ENCODE data around the gene IRF5.

Gene IRF5

DNA sequence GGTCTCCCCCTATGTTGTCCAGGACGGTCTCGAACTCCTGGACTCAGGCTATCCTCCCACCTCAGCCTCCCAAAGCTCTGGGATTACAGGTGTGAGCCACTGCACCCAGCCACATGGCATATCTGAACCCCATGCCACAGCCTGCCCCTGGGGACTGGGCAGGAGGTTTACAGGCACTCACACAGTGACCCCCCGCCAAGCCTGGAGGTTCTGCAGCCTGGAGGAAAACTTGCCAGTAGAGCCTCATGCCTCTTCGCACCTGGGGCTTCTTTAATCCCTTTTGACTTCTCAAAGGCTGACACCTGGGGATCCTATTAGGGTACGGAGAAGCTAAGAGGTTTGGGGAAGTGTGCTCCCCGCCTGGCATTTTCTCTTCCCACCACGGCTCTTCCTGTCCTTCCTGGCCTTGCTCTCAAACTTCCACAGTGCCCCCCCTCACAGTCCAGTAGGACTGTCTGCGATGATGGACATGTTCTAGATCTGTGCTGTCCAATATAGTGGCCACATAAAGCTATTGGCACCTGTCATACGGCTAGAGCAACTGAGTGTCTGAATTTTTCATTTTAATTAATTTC lies 15.8 kb upstream of the IRF5 start:
- no peak for DNase-seq

DNA sequence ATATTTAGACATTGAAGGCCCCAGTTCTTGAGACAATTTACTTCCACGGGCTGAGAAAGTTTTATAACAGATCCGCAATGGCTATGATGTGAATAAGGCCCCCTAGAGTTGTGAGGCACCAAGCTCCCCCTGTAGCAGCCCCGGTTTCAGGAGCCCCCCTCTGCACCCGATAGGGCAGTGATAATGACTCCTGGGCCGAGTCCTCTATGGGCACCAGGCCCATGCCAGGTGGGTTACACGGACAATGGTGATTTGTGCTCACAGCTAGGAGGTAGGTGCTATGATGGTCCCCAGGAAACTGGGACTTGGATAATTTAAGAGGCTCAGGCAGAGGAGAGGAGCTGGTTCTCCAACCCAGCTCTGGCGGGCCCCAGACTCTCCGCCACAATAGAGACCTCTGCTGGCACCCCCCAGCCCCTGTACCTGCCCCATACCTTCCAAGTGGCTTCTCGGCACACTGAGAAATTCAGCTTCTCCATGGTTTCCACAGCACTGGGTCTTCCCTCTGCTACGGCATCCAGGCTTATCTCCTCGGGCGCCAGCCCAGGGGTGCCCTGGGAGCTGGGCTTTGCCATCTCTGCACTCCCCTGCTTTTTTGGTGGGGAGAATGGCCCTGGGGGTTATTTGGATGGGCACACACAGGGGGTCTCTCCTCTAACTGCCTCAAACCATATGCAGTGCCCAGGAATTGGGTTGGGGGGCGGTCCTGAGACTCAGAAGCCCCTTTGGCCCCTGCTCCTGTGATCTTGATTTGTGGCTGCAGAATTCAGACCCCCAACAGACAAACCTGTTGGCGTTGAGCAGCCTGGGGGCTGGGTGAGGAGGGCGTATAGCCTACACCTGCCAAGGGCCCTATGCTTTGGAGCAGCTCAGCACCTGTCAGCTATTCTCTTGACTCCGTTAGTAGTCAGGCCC lies 15.0 kb upstream of the IRF5 start:
- no peak for DNase-seq

DNA sequence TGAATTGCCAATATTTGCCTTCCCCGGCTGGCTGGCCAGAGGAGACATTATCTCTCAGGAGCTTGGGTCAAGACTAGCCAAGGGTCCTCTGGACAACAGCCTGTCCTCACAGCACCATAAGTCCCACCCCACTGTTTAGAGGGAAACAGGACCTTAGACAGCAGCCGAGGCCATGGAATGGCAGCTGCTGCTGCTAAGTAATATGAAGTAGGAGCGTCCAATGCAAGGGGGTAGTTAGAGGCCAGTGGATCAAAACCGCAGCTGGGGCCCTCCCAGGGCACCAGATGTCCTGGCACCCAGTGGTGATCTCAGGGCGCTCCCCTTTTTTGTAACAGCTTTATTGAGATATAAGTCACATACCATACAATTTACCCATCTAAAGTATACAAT lies 14.3 kb upstream of the IRF5 start:
- DNase-seq = no peak

GRCh38 chr7:128924707-128925588 lies 12.8 kb upstream of the IRF5 start:
- DNase-seq = no peak

GRCh38 chr7:128928159-128928813 lies 9.4 kb upstream of the IRF5 start:
- DNase-seq = no peak

DNA sequence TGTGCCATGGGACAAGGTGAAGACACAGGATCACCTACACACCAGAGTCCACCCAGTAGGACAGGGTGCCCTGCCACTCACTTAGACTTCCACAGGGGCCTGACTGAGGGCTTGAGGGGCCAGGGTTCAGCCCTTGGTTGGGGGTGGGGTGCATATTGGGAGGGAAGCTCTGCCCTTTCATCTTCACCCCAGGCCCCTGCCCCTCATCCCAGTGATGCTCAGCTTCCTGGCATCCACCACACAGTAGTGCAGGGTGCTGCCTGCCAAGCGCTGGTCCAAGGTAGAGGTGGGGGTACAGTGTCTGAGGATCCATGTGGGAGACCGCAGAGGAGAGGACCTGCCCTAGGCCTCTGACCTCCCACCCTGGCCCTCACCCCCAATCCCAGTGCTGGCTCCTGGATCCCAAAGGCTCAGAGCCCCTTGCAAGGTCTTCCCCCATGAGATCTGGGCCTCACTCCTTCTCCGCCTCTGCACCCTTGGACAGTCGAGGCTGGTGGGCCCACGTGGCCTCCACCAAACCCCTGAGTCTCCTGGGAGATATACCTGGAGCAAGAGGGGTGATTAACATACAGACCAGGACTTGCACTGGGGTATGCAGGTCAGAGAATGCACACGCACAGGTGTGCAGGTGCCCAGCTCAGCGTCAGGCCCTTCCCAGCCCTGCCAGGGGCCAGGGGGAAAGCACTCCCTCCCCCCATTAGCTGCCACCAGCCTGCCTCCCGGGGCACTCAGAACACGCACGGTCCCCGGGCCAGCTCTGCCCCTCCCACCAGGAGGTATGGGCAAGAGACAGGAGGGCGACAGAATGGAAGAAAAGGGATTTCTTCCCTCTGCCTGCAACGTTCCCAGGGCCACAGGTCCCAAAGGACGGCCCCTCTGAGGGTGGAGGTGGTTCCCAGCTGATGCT lies 8.6 kb upstream of the IRF5 start:
- DNase-seq = no peak

- no peak for DNase-seq
Observed at GRCh38 chr7:128931190-128931798, 6.4 kb upstream of the IRF5 start.

GRCh38 chr7:128931965-128932861 lies 5.5 kb upstream of the IRF5 start:
- no peak for DNase-seq

- DNase-seq = no peak
Observed at GRCh38 chr7:128932862-128933179, 4.9 kb upstream of the IRF5 start.

DNA sequence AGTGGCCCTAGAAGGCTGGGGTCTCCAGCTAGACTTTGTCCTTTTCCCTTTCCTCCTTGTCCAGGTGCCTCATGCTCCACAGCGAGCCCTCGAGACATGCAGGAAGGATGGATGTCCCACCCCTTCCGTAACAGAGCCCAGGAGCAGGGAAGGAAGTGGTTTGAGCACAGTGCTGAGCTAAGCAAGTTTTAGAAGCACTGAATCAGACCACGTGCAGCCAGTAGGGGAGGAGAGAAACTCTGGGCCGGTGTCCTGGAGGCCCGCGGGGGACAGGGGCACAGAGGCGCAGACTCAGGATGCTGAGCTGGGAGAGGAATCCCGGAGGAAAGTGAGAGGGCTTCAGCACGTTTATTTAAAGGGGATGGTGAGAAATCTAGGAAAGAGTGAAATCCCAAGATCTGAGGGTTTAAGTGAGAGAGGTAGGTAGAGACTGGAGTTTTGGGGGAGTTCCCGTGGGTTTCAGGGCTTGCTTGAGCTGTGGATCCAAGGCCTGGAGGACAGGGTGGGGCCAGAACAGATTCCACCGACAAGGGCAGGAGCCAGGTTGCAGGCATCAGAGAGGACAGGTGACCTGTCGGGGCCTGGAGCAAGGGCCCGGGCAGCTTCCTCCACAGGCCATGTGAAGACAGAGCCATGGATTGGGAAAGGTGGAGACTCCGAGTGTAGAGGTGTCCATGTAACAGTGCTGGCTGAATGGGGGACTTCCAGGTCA lies 4.4 kb upstream of the IRF5 start:
- no peak for DNase-seq

DNA sequence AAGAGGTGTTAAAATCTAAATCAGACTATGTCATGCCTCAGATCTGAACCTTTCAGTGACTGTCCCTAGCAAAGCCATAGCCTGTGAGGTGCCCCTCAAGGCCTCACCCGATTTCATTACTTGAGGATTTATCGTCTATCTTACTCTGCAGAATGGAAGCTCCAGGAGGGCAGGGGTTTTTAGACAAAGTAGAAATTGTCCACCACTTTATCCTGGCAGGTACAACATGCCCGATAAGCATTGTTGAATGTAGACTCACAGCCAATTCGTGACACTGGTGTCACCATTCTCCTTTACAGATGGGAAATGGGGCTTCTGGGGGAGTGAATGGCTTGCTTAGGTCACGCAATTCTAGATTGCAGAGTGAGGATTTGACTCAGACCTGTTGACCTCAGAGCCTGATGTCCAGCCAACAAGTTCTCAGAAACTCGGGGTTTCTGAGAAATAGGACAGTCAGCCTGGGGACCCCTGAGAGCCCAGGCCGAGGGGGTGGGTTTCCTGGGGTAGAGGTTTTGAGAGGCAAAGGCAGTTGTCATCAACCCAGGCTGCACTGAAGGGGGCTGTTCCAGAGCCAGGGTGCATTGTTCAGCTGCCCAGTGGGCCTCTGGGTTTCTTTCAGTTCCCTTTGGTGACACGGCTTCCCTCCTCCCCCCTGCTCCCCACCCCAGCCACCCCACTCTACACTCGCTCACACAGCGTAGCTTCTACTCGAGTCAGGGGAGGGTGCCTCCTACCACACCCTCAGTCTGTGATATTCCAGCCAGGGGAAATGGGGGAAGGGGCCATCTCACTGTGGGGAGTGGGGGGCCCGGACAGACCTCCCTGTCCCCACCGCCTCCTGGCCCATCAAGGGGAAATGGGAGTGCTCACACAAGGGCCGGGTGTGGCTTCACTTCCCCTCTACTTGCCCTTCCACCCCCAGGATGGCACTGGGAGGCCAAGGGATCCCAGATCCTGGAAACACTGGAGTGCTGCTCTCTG lies 3.1 kb upstream of the IRF5 start:
- DNase-seq = no peak

DNA sequence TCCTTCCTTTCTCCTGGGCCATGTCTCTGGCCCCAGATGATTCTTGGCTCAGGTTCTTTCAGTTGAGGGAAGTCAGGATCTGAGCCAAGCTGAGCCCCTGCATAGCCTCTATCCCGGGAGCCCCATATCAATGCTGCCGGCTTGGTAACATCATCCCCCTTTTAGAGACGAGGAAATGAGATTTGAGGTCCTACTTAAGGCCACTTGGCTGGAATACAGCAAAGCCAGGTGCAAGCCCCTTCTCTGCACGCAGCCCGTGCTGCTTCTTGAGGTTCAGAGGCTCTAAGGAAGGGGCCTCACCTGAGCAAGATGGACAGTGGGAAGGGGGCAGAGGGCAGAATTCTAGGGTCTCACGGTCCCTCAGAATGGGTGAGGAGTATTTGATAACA lies 2.4 kb upstream of the IRF5 start:
- no peak for DNase-seq

DNA sequence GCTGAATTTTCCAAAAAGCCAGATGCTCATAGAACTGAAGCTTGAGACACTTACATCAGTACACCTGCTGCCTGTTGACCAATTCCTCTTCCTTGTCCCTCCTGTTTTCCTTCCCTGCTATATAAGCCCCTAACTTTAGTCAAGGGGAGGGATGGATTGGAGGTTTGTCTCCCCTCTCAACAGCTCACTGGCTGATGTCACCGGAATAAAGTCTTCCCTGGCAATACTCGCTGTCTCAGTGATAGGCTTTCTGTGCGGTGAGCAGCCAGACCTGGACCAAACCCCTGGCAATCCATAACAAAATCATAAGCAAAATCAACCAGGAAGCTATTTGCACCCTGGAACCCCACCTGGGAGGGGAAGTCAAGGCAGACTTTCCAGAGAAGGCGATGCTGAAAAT lies 929 bp upstream of the IRF5 start:
- DNase-seq = no peak

GRCh38 chr7:128937271-128937646 lies 468 bp upstream of the IRF5 start:
- no peak for DNase-seq

- no peak for DNase-seq
Observed at GRCh38 chr7:128938544-128939074, 882 bp downstream of the IRF5 start.

- DNase-seq = no peak
Observed at GRCh38 chr7:128939075-128939860, 1.5 kb downstream of the IRF5 start.

DNA sequence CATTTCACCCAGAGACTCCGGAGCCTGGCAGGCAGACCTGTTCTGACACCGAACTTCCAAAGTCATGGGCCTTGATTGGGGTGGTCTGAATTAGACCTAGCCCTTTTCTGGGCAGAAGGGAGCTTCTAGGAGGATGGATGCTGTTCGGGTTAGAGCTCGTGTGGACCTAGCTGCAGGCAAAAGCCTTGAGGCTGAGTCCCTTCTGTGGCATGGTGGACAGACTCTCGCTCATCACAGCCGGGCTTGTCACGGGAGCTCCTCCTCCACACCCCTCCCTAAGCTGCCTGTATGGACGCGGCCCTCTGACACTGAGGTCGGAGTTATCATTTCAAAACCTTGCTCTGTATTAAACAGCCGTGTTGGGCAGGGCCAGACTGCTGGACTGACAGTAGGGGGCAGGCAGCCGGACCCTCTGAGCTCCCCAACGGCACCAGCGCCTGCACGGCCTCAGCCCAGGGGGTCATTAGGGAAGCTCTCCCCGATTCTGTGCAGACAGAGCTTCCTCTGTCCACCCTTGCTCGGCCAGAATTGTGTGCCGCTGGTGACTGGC lies 2.2 kb downstream of the IRF5 start:
- no peak for DNase-seq

Data from DMS153 (cell line).